NCI-H460 (cell line): ENCODE data around the gene SLX4. TPM values are rescaled to one million over a fixed set of nuclear protein-coding genes. Genes with fewer than 3 reads are reported as not detected.

ENCODE experiments used
- DNase-seq: peaks from one replicate; pipeline ENCODE4 v3.0.0-alpha.2; 2016; ENCODE audit warnings: low read depth; ENCODE audit errors: extremely low read depth
- total RNA-seq: library from RNA; depleted of rRNA; stranded (reverse); fragments of >200 nt; shearing (Covaris generic); gene quantifications from 2 replicates; pipeline ENCODE4 v1.2.3, GENCODE V29; 2014

SLX4 gene
- total RNA-seq, 1 experiment from 2014 or later: 6.6 TPM

GRCh38 chr16:3606441-3606840 is 5.0 kb downstream of the SLX4 start:
- DNase-seq: no peak

GRCh38 chr16:3602320-3602653 is 9.1 kb downstream of the SLX4 start:
- no peak for DNase-seq

GRCh38 chr16:3601614-3602319 is 9.6 kb downstream of the SLX4 start:
- DNase-seq: no peak

GRCh38 chr16:3599922-3600321 is 11.5 kb downstream of the SLX4 start:
- no peak for DNase-seq

- no peak for DNase-seq
Measured at GRCh38 chr16:3599121-3599520, 12.3 kb downstream of the SLX4 start.

- DNase-seq: no peak
Measured at GRCh38 chr16:3598236-3598635, 13.2 kb downstream of the SLX4 start.

- no peak for DNase-seq
Measured at GRCh38 chr16:3597676-3598075, 13.7 kb downstream of the SLX4 start.

- DNase-seq: no peak
Measured at GRCh38 chr16:3597226-3597625, 14.2 kb downstream of the SLX4 start.

- DNase-seq: no peak
Measured at GRCh38 chr16:3596101-3596861, 15.1 kb downstream of the SLX4 start.

- DNase-seq: no peak
Measured at GRCh38 chr16:3595521-3596021, 15.8 kb downstream of the SLX4 start.

- no peak for DNase-seq
Measured at GRCh38 chr16:3595110-3595486, 16.3 kb downstream of the SLX4 start.

- DNase-seq: no peak
Measured at GRCh38 chr16:3594316-3595109, 16.9 kb downstream of the SLX4 start.

- DNase-seq: no peak
Measured at GRCh38 chr16:3592559-3592958, 18.8 kb downstream of the SLX4 start.

GRCh38 chr16:3591991-3592390 is 19.4 kb downstream of the SLX4 start:
- DNase-seq: no peak

- no peak for DNase-seq
Measured at GRCh38 chr16:3591436-3591803, 20.0 kb downstream of the SLX4 start.

GRCh38 chr16:3590736-3591435 is 20.5 kb downstream of the SLX4 start:
- DNase-seq: no peak

- DNase-seq: no peak
Measured at GRCh38 chr16:3589991-3590701, 21.3 kb downstream of the SLX4 start.

- no peak for DNase-seq
Measured at GRCh38 chr16:3589441-3589921, 21.9 kb downstream of the SLX4 start.

- no peak for DNase-seq
Measured at GRCh38 chr16:3589001-3589400, 22.4 kb downstream of the SLX4 start.

GRCh38 chr16:3587547-3588110 is 23.8 kb downstream of the SLX4 start:
- no peak for DNase-seq
